GM12891 (cell line): Measurements from ENCODE around the gene SLC49A3.

Experiments
- DNase-seq: peaks from one replicate; pipeline ENCODE4 v3.0.0; 2011; ENCODE audit warnings: low spot score; ENCODE audit not compliant: insufficient read length
- FAIRE-seq: peaks from 2 replicates; lab custom pipeline; 2011; peaks lifted over from hg19 to GRCh38; lab: Jason Lieb, UNC
- PAX5 ChIP-seq: IDR thresholded peaks from 2 replicates; pipeline ENCODE4 v1.6.1; 2011; ENCODE audit warnings: low read length, moderate library complexity, mild to moderate bottlenecking; ENCODE audit not compliant: insufficient read depth, severe bottlenecking
- POLR2A ChIP-seq: IDR thresholded peaks from 2 replicates; pipeline ENCODE4 v1.6.1; 2011; ENCODE audit warnings: low read depth, low read length, control low read depth
- POLR2AphosphoS5 ChIP-seq: IDR thresholded peaks from 2 replicates; pipeline ENCODE4 v1.6.1; 2011; ENCODE audit warnings: low read depth, low read length, control low read depth
- POU2F2 ChIP-seq: IDR thresholded peaks from 2 replicates; pipeline ENCODE4 v1.6.1; 2011; ENCODE audit warnings: low read depth, mild to moderate bottlenecking, control low read depth, low read length, moderate library complexity
- SPI1 ChIP-seq: IDR thresholded peaks from 2 replicates; pipeline ENCODE4 v1.6.1; 2011; ENCODE audit warnings: low read depth, low read length, control low read depth
- TAF1 ChIP-seq: IDR thresholded peaks from 2 replicates; pipeline ENCODE4 v1.6.1; 2011; ENCODE audit warnings: low read depth, low read length, control low read depth

SLC49A3 gene

GRCh38 chr4:680551-680927 is 8.4 kb downstream of the SLC49A3 start:
- DNase-seq: no peak
- TF ChIP-seq POU2F2 (no peak), TAF1 (no peak), PAX5 (no peak), POLR2A (no peak), SPI1 (no peak), POLR2AphosphoS5 (no peak)
- FAIRE-seq: no peak

- TF ChIP-seq POLR2A: no peak
- no peak for TF ChIP-seq SPI1
- no peak for TF ChIP-seq POLR2AphosphoS5
- no peak for TF ChIP-seq PAX5
- no peak for TF ChIP-seq TAF1
- no peak for TF ChIP-seq POU2F2
- FAIRE-seq (no peak), DNase-seq (no peak)
These were observed 8.9 kb downstream of the SLC49A3 start for GRCh38 chr4:680091-680490.

GRCh38 chr4:679629-680028 is 9.3 kb downstream of the SLC49A3 start:
- no peak for TF ChIP-seq POU2F2
- no peak for TF ChIP-seq SPI1
- no peak for TF ChIP-seq POLR2AphosphoS5
- no peak for TF ChIP-seq POLR2A
- TF ChIP-seq PAX5: no peak
- no peak for TF ChIP-seq TAF1
- FAIRE-seq (peak; percentile 16), DNase-seq (no peak)

- no peak for FAIRE-seq
- TF ChIP-seq POU2F2 (no peak), SPI1 (no peak), POLR2A (no peak), POLR2AphosphoS5 (no peak), TAF1 (no peak), PAX5 (no peak)
- DNase-seq: no peak
These were observed 9.9 kb downstream of the SLC49A3 start for GRCh38 chr4:679104-679481.

GRCh38 chr4:678331-679103 is 10.4 kb downstream of the SLC49A3 start:
- DNase-seq (no peak), FAIRE-seq (no peak)
- TF ChIP-seq PAX5: no peak
- TF ChIP-seq TAF1: no peak
- no peak for TF ChIP-seq POLR2A
- no peak for TF ChIP-seq SPI1

GRCh38 chr4:677431-678293 is 11.3 kb downstream of the SLC49A3 start:
- DNase-seq: no peak
- no peak for TF ChIP-seq POLR2A
- TF ChIP-seq POLR2AphosphoS5: no peak
- TF ChIP-seq PAX5: no peak
- TF ChIP-seq TAF1: no peak
- TF ChIP-seq POU2F2: no peak
- TF ChIP-seq SPI1: no peak
- FAIRE-seq: peak; percentile 87

- TF ChIP-seq PAX5: no peak
- TF ChIP-seq POU2F2: no peak
- no peak for TF ChIP-seq POLR2AphosphoS5
- TF ChIP-seq TAF1: no peak
- TF ChIP-seq SPI1: no peak
- no peak for TF ChIP-seq POLR2A
- DNase-seq (no peak), FAIRE-seq (no peak)
These were observed 12.1 kb downstream of the SLC49A3 start for GRCh38 chr4:676871-677235.

- DNase-seq (peak; percentile 78), FAIRE-seq (peak; percentile 84)
- TF ChIP-seq POLR2A (no peak), POLR2AphosphoS5 (peak; percentile 68; the same call in 1 of the 2 replicates)
These were observed 12.7 kb downstream of the SLC49A3 start for GRCh38 chr4:675980-676870.
